Right hindlimb (tissue), 1 donor: ENCODE results near the gene SPTBN2.

ENCODE experiments used
- DNase-seq: peaks from one replicate; pipeline ENCODE4 v3.0.0-alpha.2; 2018

Gene SPTBN2

GRCh38 chr11:66723693-66724092, 5.3 kb downstream of the SPTBN2 start:
- DNase-seq, result no peak

- DNase-seq, result no peak
Observed at GRCh38 chr11:66722745-66723651, 6.0 kb downstream of the SPTBN2 start.

GRCh38 chr11:66721939-66722338, 7.1 kb downstream of the SPTBN2 start:
- DNase-seq, result no peak

GRCh38 chr11:66720899-66721470, 8.0 kb downstream of the SPTBN2 start:
- no peak for DNase-seq

GRCh38 chr11:66720223-66720898, 8.7 kb downstream of the SPTBN2 start:
- no peak for DNase-seq

- no peak for DNase-seq
Observed at GRCh38 chr11:66719111-66719872, 9.7 kb downstream of the SPTBN2 start.

GRCh38 chr11:66718320-66718971, 10.6 kb downstream of the SPTBN2 start:
- no peak for DNase-seq

- no peak for DNase-seq
Observed at GRCh38 chr11:66717925-66718319, 11.1 kb downstream of the SPTBN2 start.

- no peak for DNase-seq
Observed at GRCh38 chr11:66716996-66717395, 12.0 kb downstream of the SPTBN2 start.

GRCh38 chr11:66715346-66716085, 13.5 kb downstream of the SPTBN2 start:
- no peak for DNase-seq

- DNase-seq, result no peak
Observed at GRCh38 chr11:66713746-66714480, 15.1 kb downstream of the SPTBN2 start.

- DNase-seq, result no peak
Observed at GRCh38 chr11:66710384-66710930, 18.6 kb downstream of the SPTBN2 start.

- no peak for DNase-seq
Observed at GRCh38 chr11:66708701-66709100, 20.3 kb downstream of the SPTBN2 start.

- DNase-seq, result no peak
Observed at GRCh38 chr11:66708094-66708493, 20.9 kb downstream of the SPTBN2 start.

- DNase-seq, result no peak
Observed at GRCh38 chr11:66707486-66707885, 21.5 kb downstream of the SPTBN2 start.

- DNase-seq, result no peak
Observed at GRCh38 chr11:66706989-66707388, 22.0 kb downstream of the SPTBN2 start.

GRCh38 chr11:66705587-66706335, 23.3 kb downstream of the SPTBN2 start:
- no peak for DNase-seq

GRCh38 chr11:66704659-66705360, 24.2 kb downstream of the SPTBN2 start:
- DNase-seq, result no peak
